GM12878 (cell line): ENCODE measurements around the gene SLX4. TPM values are rescaled to one million over a fixed set of nuclear protein-coding genes. Genes with fewer than 3 reads are reported as not detected.

Experiments used
- ATAC-seq: fragments of 200-7000 bp; cut with Tn5 transposase; 3 replicates; pipeline ENCODE4 v1.9.1; 2020; ENCODE audit warnings: mild to moderate bottlenecking, moderate library complexity
- BruUV-seq: library from RNA; stranded (reverse); fragments of 400-500 nt; replicated peaks from 2 replicates; lab custom pipeline; 2021; lab: Mats Ljungman, UMichigan
- CTCF ChIA-PET: fragments of 300-600 bp; sonication (Branson Sonifier 250); formaldehyde crosslinking; extraction: SDS; loops from one replicate; lab custom pipeline; 2021; ENCODE audit warnings: inconsistent platforms; lab: Yijun Ruan, JAX
- POLR2A ChIA-PET: fragments of 350-600 bp; formaldehyde crosslinking; extraction: SDS; loops from one replicate; lab custom pipeline; 2021; ENCODE audit warnings: inconsistent platforms; lab: Charles Lee
- RAD21 ChIA-PET: fragments of 300-600 bp; sonication (Branson Sonifier 250); formaldehyde crosslinking; loops from one replicate; lab custom pipeline; 2023; ENCODE audit warnings: antibody characterized with exemption; ENCODE audit not compliant: unreplicated experiment; lab: Charles Lee
- SMC1A ChIA-PET: fragments of 300-600 bp; sonication (Branson Sonifier 250); formaldehyde crosslinking; loops from one replicate; lab custom pipeline; 2023; ENCODE audit not compliant: unreplicated experiment, uncharacterized antibody; lab: Charles Lee
- DNase-seq: peaks from one replicate; pipeline ENCODE4 v3.0.0-alpha.2; 2011; ENCODE audit warnings: low read depth, low spot score
- FAIRE-seq: peaks from 3 replicates; lab custom pipeline; 2011; peaks lifted over from hg19 to GRCh38; lab: Jason Lieb, UNC
- H2AFZ ChIP-seq: 2 replicates; pipeline ENCODE4 v1.6.0; 2011; ENCODE audit warnings: low read depth, low read length, control low read depth; ENCODE audit not compliant: control insufficient read depth
- H3K27ac ChIP-seq: 2 replicates; pipeline ENCODE4 v1.5.1; 2011; ENCODE audit warnings: control low read depth; ENCODE audit not compliant: control insufficient read depth, insufficient read depth
- H3K27me3 ChIP-seq, 2 experiments: replicated peaks in 1 of 2; 2 replicates each; pipeline versions ENCODE4 v1.6.0 to v1.6.1; 2011; ENCODE audit warnings: low read length in 1 of 2; ENCODE audit not compliant: control insufficient read depth in 2 of 2, insufficient read depth in 2 of 2
- H3K36me3 ChIP-seq, 2 experiments: 2 replicates each; pipeline ENCODE4 v1.5.1; 2011; ENCODE audit warnings: low read length in 1 of 2; ENCODE audit not compliant: control insufficient read depth in 2 of 2, insufficient read depth in 2 of 2
- H3K4me1 ChIP-seq: 2 replicates; pipeline ENCODE4 v1.6.1; 2011; ENCODE audit warnings: mild to moderate bottlenecking, low read length, moderate library complexity, mixed read lengths; ENCODE audit not compliant: control insufficient read depth, insufficient read depth
- H3K4me2 ChIP-seq: 2 replicates; pipeline ENCODE4 v1.6.0; 2011; ENCODE audit warnings: control low read depth; ENCODE audit not compliant: control insufficient read depth, insufficient read depth
- H3K4me3 ChIP-seq: fragments of 200-600 bp; sonication (generic); 2 replicates; pipeline ENCODE4 v1.5.1; 2016
- H3K79me2 ChIP-seq: 2 replicates; pipeline ENCODE4 v1.6.0; 2011; ENCODE audit warnings: low read length; ENCODE audit not compliant: control insufficient read depth, insufficient read depth
- H3K9ac ChIP-seq: 2 replicates; pipeline ENCODE4 v1.8.0; 2011; ENCODE audit warnings: low read length, control low read depth, mixed read lengths; ENCODE audit not compliant: control insufficient read depth, insufficient read depth
- H3K9me3 ChIP-seq: replicated peaks from 3 replicates; pipeline ENCODE4 v1.5.1; 2011; ENCODE audit warnings: mild to moderate bottlenecking, low read length; ENCODE audit not compliant: control insufficient read depth, insufficient read depth
- H4K20me1 ChIP-seq: 2 replicates; pipeline ENCODE4 v1.6.0; 2011; ENCODE audit not compliant: control insufficient read depth, insufficient read depth
- E2F4 ChIP-seq: IDR thresholded peaks from 2 replicates; pipeline ENCODE4 v1.6.1; 2012; ENCODE audit warnings: low read depth, low read length, improper control_type of control experiment
- GABPA ChIP-seq: IDR thresholded peaks from 2 replicates; pipeline ENCODE4 v1.6.1; 2014; ENCODE audit warnings: antibody characterized with exemption, low read depth, mild to moderate bottlenecking, inconsistent platforms
- GATAD2B ChIP-seq: fragments of 450-650 bp; conservative IDR thresholded peaks from 2 replicates; pipeline ENCODE4 v1.6.1; 2017; ENCODE audit warnings: low read depth, mild to moderate bottlenecking, moderate library complexity
- LARP7 ChIP-seq: fragments of 450-650 bp; IDR thresholded peaks from 2 replicates; pipeline ENCODE4 v1.6.1; 2017; ENCODE audit warnings: mild to moderate bottlenecking
- POLR2A ChIP-seq: IDR thresholded peaks from 2 replicates; pipeline ENCODE4 v1.6.1; 2011; ENCODE audit warnings: low read depth, mild to moderate bottlenecking, low read length
- TAF1 ChIP-seq: IDR thresholded peaks from 2 replicates; pipeline ENCODE4 v1.6.1; 2011; ENCODE audit warnings: mild to moderate bottlenecking, low read depth, low read length, borderline replicate concordance
- WGBS: methylation state at CpG from one replicate; pipeline ENCODE4 v1.1.6; 2016; ENCODE audit warnings: low lambda C conversion rate; ENCODE audit not compliant: insufficient replicate concordance, insufficient coverage; ENCODE audit errors: missing lambda C conversion rate; 5-methylcytosine and 5-hydroxymethylcytosine counted together
- in situ Hi-C: fragments of 300-500 bp; cut with MboI; formaldehyde crosslinking; loops from 9 replicates; pipeline ENCODE4 v1.14.3; 2018; ENCODE audit warnings: mixed read lengths
- intact Hi-C: fragments of 100-400 bp; cut with micrococcal nuclease; formaldehyde crosslinking; loops from one replicate; pipeline ENCODE4 v1.14.2; 2022; ENCODE audit not compliant: unreplicated experiment
- polyA plus RNA-seq, 11 experiments: library from polyadenylated mRNA; depleted of rRNA in 4 of 11; unstranded in 6 of 11; stranded (reverse) in 5 of 11; fragments of >200 nt; fragmentation: Nextera tagmentation in 4 of 11; fragmentation: Illumina TruSeq in 1 of 11; extraction: Ambion mirVana in 4 of 11; extraction: Trizol in 1 of 11; gene quantifications; 1 replicate in 1 of 11; 2 replicates in 10 of 11; pipeline versions ENCODE4 v1.2.1 to v1.2.3, GENCODE V29; 2011 to 2016; ENCODE audit warnings: inconsistent platforms in 2 of 11, missing spikeins in 2 of 11, low read depth in 1 of 11
- total RNA-seq, 4 experiments: library from RNA; depleted of rRNA in 3 of 4; stranded (reverse); fragments of >200 nt in 3 of 4; fragmentation: Illumina TruSeq in 1 of 4; extraction: Trizol in 1 of 4; gene quantifications; 2 replicates each; pipeline versions ENCODE4 v1.2.1 to v1.2.3, GENCODE V29; 2013 to 2021
- TF ChIP-seq, protein P1 (sequence below): fragments of 450-650 bp; IDR thresholded peaks from 2 replicates; pipeline ENCODE4 v1.6.1; 2017; ENCODE audit warnings: borderline replicate concordance

SLX4 gene
- total and polyA plus RNA-seq, 10 of the 15 experiments (the other 5 are each of a cell fraction or from before 2014, with no cell fraction given), result 0.18 to 12.3 (median 4.8) TPM

DNA sequence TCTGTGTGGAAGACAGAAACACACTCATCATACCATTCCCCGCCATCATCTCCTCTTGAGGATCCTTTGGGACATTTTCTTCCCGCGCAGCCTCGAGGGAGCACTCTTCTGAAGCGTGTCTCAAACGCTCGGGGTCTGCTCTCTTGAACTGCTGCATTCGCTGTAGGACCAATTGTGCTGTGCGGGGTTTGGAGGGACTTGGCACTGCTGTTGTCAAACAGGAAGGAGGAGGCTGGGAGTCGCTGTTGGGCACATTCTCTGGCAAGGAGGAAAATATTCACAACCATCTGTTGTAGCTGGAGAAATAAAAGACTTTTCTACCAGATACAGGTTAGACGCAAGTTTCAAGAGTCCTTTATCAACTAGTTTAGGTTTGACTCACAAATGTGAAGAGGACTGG lies 5.0 kb downstream of the SLX4 start:
- H3K9ac ChIP-seq, result no peak overlapping the region
- ChIA-PET POLR2A (interaction anchor here (0.6 to 0.9 kb wide), 2 partner anchors 12 to 227 kb away, joined by 3 read pairs; no protein-coding TSS in a partner anchor), RAD21 (no interaction called here), SMC1A (no interaction called here), CTCF (no interaction called here)
- no peaks in the 10 kb centered on the region for H4K20me1 ChIP-seq
- no peak overlapping the region for H2AFZ ChIP-seq
- TF ChIP-seq LARP7 (no peak), GATAD2B (no peak), GABPA (no peak), TAF1 (no peak), E2F4 (no peak), POLR2A (no peak)
- TF ChIP-seq, protein P1, sequence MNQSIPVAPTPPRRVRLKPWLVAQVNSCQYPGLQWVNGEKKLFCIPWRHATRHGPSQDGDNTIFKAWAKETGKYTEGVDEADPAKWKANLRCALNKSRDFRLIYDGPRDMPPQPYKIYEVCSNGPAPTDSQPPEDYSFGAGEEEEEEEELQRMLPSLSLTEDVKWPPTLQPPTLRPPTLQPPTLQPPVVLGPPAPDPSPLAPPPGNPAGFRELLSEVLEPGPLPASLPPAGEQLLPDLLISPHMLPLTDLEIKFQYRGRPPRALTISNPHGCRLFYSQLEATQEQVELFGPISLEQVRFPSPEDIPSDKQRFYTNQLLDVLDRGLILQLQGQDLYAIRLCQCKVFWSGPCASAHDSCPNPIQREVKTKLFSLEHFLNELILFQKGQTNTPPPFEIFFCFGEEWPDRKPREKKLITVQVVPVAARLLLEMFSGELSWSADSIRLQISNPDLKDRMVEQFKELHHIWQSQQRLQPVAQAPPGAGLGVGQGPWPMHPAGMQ, result no peak
- intact Hi-C loops, result loop anchor here (2.0 kb wide), 1 partner anchor 28 kb away; no protein-coding TSS in a partner anchor
- ATAC-seq (no peak), DNase-seq (no peak), FAIRE-seq (no peak)
- H3K4me2 ChIP-seq, result no peak overlapping the region
- no peaks in the 10 kb centered on the region for H3K27me3 ChIP-seq
- in situ Hi-C loops, result no loop called here
- no peak overlapping the region for H3K4me3 ChIP-seq
- no peak overlapping the region for H3K27ac ChIP-seq
- 82% methylated on average over 11 of the region's 11 CpGs for WGBS
- no TSS peak for BruUV-seq
- H3K36me3 ChIP-seq, result peaks cover 0 to 6% of the 10 kb centered on the region in 2 experiments; a peak in 2 of 4 replicates
- H3K79me2 ChIP-seq, result peaks cover 11% of the 10 kb centered on the region
- H3K9me3 ChIP-seq, result no peaks in the 10 kb centered on the region
- H3K4me1 ChIP-seq, result peaks cover 25% of the 10 kb centered on the region
